GM20431 (cell line): ENCODE measurements around the gene NENF.
"Not testable (repeated sequence)": the region's sequence is repeated elsewhere in the genome, so short reads cannot be mapped to it uniquely, and the experiment has no call there.

Source experiments
- in situ Hi-C: fragments of 300-500 bp; cut with MseI, MboI; formaldehyde crosslinking; loops from one replicate; pipeline ENCODE4 v1.15.0; 2020; ENCODE audit warnings: low sequenced_read_pairs; ENCODE audit not compliant: unreplicated experiment

Gene NENF

GRCh38 chr1:212455803-212456528, 23.2 kb downstream of the NENF start:
- in situ Hi-C loops, result loop anchor here (25.0 kb wide), 4 partner anchors 306 to 769 kb away; partner anchors contain the start of gene NEK2

- in situ Hi-C loops, result loop anchor here (25.0 kb wide), 4 partner anchors 304 to 771 kb away; partner anchors contain the start of gene NEK2
These were observed 25.1 kb downstream of the NENF start for GRCh38 chr1:212457740-212458338.

- in situ Hi-C loops, result loop anchor here (25.0 kb wide), 4 partner anchors 303 to 772 kb away; partner anchors contain the start of gene NEK2
These were observed 26.1 kb downstream of the NENF start for GRCh38 chr1:212458817-212459216.

DNA sequence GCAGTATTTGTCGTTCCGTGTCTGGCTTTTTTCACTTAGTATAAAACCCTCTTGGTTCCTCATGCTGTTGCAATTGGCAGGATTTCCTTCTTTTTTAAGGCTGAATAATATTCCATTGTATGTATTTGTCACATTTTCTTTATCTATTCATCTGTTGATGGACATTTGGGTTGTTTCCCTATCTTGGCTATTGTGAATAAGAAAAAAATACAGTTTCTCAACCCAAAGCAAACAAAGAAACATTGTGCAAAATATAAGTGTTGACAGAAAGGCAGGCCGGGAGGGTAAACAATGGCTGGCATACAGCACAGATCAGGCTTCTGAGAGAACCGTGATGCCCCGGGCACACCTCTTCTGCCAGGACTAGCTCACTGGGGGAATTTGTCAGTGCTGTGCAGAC, 26.9 kb downstream of the NENF start:
- in situ Hi-C loops, result loop anchor here (25.0 kb wide), 4 partner anchors 303 to 772 kb away; partner anchors contain the start of gene NEK2

GRCh38 chr1:212460376-212460775, 27.7 kb downstream of the NENF start:
- in situ Hi-C loops, result loop anchor here (25.0 kb wide), 4 partner anchors 302 to 773 kb away; partner anchors contain the start of gene NEK2

DNA sequence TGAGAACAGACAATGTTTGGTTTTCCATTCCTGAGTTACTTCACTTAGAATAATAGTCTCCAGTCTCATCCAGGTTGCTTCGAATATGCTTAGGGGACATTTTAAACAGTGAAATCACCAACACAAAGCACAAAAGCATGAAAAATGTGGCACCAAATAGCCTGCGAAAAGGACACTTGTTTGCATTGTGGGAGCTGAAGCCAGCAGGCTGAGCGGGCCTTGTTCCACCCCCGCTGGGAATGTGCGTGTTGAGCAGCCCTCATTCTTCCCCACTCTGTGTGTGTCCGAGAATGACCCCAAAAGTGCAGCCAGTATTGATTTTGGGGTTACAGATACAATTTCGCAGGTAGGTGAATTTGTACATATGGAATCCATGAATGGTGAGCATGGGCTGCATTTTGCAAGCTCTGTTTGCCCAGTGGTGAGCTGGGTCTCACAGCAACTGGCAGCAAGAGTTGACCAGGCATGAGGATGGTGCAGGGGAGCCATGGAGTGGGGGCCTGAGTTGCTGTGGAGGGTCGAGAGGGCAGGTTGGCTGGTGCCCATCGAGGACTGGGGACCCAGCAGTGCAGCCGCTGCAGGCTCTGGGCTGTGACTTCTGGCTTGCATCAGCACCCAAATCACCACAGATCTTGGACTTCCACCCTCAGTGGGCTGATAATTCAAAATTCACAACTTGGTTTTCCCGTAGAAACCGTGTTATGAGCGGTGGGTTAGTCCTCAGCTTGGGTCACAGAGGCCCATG, 29.4 kb downstream of the NENF start:
- in situ Hi-C loops, result loop anchor here (25.0 kb wide), 4 partner anchors 300 to 775 kb away; partner anchors contain the start of gene NEK2

DNA sequence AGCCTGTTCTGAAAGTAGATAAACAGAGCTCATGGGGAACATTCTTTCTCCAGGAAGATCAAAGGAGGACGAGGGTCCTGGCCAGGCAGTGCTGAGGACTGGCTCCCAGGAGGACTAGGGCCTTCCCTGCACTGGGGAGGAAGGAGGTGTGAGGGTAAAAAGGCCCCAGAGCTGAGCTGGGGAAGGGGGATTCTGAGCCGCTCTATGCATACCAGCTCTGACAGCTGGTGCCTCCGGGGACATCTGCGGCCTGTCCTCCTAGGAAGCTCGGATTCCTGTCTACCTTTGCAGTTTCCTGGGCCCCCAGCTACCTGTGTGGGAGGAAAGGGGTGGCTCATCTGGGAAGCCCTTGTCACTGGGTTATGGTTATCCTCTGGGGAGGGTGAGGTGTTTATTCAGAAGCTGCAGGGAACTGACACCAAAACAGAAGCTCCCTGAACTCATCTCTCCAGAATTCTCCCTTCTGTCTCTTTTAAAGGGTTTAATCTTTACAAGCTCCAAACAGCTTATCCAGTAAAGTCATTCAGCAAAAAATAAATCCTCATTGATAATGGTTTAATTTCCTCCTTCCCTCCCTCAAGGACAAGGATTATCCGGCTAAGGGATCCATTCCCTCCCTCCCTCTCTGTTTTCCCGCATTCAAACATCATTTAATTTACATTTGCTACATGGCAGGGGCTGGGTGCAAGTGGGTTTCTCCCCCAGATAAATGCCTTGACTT, 31.0 kb downstream of the NENF start:
- in situ Hi-C loops, result loop anchor here (25.0 kb wide), 4 partner anchors 299 to 776 kb away; partner anchors contain the start of gene NEK2

DNA sequence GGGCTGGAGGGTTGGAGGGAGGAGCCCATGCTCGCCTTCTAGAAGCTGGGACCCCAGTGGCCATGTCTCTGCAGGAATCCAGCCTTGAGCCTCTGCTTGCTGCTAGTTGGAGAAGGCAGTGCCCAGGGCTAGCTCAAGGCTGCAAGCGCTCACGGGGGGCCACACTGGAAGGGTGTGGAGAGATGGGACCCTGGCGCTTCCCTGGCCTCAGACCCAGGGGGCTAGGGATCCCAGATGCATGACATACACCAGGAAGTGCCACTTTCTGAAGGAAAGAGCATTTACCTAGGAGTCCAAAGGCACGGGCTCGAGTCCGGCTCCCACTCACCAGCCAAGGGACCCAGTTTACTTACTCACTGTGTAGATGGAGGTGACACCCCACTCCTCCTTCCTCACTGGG, 32.6 kb downstream of the NENF start:
- in situ Hi-C loops, result loop anchor here (25.0 kb wide), 4 partner anchors 297 to 778 kb away; partner anchors contain the start of gene NEK2

DNA sequence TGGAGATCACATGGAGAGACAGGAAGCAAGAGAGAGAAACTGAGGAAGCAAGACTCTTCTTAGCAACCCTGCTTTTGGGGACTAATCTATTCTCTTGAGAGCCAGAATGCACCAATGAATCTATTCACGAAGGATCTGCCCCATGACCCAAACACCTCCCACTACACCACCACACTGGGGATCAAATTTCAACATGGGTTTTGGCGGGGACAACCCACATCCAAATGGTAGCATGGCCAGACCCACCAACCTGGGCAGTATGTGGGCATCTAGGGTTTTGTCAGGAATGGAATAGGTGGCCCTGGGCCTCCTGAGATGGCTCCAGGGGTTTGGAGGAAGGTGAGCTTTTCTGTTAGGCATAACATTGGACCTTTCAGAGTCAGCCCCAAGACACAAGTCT, 33.7 kb downstream of the NENF start:
- in situ Hi-C loops, result loop anchor here (25.0 kb wide), 4 partner anchors 296 to 779 kb away; partner anchors contain the start of gene NEK2

GRCh38 chr1:212466898-212467650, 34.4 kb downstream of the NENF start:
- in situ Hi-C loops, result loop anchor here (25.0 kb wide), 4 partner anchors 295 to 780 kb away; partner anchors contain the start of gene NEK2

GRCh38 chr1:212467843-212468482, 35.2 kb downstream of the NENF start:
- in situ Hi-C loops, result loop anchor here (25.0 kb wide), 4 partner anchors 294 to 781 kb away; partner anchors contain the start of gene NEK2

DNA sequence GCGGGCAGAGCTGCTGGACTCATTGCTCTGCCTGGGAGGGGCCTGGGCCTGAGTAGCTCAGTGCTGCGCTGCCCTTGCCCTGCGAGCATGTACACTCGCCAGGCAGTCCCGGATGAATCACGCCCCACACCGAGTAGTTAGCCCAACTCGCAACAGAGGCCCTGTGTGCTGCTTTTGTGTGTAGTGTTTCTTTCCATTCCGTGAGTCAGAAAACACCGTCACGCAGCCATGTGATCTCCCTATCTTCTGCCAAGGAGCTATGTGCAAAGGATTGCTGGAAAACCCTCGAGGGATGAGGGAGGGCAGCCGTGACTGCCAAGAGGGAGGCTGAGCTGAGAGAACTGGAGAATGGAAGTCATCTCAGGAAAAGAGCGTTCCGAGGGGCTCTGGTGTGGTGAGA, 37.3 kb downstream of the NENF start:
- in situ Hi-C loops, result loop anchor here (25.0 kb wide), 4 partner anchors 292 to 783 kb away; partner anchors contain the start of gene NEK2

DNA sequence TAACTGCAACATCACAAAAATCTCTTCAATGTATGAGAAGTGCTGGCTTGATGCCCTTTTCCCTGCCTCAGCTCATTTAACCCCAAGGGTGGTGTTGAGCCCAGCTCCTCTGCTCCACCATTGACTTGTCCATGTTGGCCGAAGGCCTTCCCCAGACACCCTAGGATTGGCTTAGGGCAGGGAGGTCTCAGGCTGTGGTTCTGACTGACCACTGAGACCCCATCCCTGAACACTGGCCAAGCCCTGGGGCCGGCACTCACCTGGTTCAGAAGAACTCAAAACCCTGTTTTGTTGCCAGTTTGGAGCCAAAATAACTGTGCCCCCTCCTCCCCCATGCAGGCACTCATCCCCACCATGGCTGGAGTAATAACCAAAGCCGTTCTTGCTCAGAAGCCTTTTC, 38.6 kb downstream of the NENF start:
- in situ Hi-C loops, result loop anchor here (25.0 kb wide), 4 partner anchors 291 to 784 kb away; partner anchors contain the start of gene NEK2

GRCh38 chr1:212471891-212472675, 39.4 kb downstream of the NENF start:
- in situ Hi-C loops, result loop anchor here (25.0 kb wide), 4 partner anchors 290 to 785 kb away; partner anchors contain the start of gene NEK2

DNA sequence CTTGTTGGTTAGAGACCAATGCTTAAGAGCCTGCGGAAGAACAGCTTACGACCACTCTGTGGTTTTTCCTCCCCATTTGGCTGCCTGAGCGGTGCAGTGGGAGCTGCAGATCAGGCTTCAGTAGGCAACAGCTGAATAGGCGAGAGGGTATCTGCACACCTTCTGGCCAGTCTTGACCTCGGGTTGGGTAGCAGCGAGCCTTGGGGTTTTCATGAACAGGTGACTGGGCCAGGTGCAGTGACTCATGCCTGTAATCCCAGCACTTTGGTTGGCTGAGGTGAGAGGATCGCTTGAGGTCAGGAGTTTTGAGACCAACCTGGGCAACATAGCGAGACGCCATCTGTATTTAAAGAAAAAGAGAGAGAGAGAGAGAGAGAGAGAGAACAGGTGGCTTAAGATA, 41.0 kb downstream of the NENF start:
- in situ Hi-C loops, result loop anchor here (25.0 kb wide), 4 partner anchors 289 to 786 kb away; partner anchors contain the start of gene NEK2

DNA sequence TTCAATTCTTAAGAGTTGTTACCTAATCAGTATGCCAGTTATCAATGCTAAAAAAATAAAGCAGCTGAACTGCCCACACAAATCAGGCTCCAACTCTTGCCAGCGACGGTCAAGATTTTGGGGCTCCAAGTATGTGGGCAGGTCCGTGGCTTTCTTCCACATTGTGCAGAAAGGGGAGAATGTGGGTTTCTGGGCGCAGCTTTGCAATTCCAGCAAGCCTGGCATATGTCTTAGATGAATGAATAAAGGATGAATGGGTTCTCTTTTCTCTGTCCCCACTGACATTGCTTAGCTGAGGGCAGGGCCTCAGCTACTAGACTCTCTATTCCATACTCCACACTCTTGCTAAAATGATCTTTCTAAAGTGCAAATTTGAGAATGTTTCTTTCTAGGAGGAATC, 42.4 kb downstream of the NENF start:
- in situ Hi-C loops, result no loop called here

DNA sequence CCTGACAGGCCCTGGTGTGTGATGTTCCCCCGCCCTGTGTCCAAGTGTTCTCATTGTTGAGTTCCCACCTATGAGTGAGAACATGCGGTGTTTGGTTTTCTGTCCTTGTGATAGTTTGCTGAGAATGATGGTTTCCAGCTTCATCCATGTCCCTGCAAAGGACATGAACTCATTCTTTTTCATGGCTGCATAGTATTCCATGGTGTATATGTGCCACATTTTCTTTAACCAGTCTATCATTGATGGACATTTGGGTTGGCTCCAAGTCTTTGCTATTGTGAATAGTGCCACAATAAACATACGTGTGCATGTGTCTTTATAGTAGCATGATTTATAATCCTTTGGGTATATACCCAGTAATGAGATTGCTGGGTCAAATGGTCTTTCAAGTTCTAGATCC, 43.1 kb downstream of the NENF start:
- in situ Hi-C loops, result not testable (repeated sequence)
